NCI-H2227 (cell line): Measurements from ENCODE around the gene NEUROG2.

Source experiments
- DNase-seq: peaks from one replicate; lab custom pipeline; 2025; ENCODE audit not compliant: unreplicated experiment; lab: John Stamatoyannopoulos, UW

Gene NEUROG2

GRCh38 chr4:112521123-112522023 is 5.4 kb upstream of the NEUROG2 start:
- DNase-seq = no peak

- no peak for DNase-seq
Observed at GRCh38 chr4:112520598-112521122, 4.7 kb upstream of the NEUROG2 start.

GRCh38 chr4:112519689-112520597 is 4.0 kb upstream of the NEUROG2 start:
- DNase-seq = no peak

DNA sequence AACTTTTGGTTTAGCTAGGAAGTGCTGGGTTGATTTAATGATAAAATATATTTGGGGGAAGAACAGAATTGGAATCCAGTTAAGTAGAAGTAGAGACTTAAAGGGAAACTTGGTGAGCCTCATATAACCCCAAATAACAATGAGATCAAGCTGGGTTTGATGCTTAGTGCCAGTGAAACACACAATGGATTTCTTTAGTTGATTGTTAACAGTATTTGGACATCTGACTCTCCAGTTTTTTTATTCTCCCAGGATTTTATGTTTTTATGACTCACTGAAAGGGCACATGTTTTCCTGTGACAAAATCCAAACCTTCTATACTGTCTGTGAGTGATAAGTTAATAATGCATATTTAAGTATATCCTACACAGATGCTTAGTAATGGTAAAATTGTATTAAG is 2.7 kb upstream of the NEUROG2 start:
- no peak for DNase-seq

DNA sequence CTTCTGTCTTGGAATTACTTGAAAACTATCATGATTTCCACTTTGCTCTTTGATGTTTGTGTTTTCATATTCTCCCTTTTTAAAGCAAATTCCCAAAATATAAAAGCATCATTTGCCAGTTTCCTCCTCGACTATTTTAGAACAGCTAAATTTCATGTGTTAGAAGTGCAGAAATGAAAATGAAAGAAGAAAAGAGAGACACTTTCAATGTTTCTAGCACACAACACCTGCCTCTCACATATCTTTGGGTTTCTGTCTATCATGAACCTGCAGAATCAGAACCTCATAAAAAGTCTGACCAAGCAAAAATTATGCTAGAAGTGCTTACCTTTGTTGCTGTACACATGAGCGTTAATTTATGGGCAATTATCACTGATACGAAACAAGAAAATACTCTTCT is 1.9 kb upstream of the NEUROG2 start:
- DNase-seq = no peak

DNA sequence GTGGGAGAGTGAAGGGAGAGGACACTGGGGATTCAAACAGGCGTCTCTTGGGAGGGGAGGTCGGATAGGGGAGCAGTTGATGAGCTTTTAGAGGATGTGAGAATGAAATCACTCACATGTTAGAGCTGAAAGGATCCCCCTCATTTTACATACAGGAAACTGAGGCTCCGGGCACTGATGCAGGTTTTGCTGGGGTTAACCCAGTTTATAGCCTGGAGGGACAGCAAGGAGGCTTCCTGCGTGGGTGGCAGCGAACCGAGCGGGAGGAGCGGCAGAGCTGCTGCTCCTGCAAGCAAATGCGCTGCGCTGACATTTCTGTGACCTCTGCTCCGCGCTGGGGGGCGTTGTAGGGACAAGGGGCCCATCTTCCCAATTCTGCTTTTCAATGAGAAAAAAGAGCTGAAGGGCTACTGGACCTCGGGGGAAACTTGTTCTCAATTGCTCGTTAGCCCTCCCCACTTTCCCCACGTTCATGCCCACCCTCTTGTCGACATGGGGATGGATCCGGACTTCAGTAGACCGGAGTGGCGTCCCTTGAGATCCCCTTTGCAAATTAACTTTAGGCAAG is 1.2 kb upstream of the NEUROG2 start:
- peak; percentile 15 for DNase-seq

DNA sequence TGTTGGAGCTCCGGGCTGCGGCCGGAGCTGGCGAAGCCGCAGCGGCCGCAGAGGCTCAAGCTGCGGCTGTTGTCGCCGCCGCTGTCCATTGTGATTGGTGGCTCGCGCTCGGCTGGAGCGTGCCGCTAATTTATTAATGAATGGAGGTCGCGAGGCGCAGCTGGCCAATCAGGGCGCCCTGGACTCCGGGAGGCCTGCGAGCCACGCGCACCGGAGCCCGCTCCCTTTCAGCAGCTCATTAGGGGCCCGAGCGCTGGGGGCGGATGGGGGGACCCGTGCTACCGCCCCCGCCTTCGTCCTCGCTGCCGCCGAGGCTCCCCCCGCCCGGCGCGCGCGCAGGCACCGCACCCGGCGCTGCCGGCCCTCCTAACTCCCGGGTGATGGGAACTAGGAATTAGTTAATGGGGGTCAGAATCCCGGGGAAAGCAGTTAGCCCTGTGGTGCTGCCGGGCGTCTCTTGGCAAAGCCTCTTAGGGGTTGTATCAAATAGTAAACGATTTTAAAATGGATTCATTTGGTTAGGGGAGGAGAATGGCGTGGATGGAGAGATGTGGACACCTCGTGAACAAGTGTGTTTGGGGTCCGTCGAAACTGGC is 589 bp upstream of the NEUROG2 start:
- DNase-seq = peak; percentile 83

DNA sequence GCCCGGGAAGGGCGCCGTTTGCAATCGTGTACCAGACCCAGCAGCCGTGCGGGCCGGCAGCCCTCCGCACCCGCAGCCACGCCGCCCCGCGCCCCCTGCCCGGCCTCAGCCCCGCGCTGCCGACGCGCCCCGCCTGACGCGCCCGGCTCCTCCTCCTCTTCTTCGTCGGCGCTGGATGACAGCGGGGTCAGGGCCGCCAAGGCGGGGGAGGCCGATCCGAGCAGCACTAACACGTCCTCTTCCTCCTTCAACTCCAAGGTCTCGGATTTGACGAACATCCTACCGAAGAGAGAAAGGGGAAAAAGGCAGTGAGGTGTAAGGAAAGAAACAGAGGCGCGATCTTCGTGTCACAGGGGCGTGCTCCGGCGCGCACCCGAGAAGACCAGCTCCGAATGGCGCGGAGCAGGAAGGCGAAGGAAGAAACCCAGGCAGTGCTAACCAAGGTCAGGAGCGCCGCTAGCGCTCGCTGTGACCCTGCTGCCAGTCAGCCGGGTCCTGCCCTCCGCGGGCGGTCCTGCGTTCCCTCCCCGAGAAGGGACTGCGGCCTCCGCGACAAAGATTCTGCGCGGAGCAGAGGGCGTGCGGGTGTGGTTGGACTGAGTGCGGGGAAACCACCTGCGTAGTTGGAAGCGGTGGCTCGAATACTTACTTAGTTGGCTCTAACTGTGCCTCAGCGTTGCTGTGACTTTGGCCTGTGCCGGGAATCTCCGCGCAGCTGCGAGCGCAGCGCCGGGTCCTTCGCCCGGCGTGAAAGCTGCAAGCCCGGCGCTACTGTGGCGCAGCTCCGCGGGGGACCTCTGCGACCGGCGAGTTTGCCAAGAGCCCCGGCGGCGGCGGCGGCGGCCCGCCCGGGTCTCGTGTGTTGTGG is 548 bp downstream of the NEUROG2 start:
- DNase-seq = peak; percentile 44

GRCh38 chr4:112514647-112515197 is 1.3 kb downstream of the NEUROG2 start:
- peak; percentile 40 for DNase-seq

- peak; percentile 11 for DNase-seq
Observed at GRCh38 chr4:112513971-112514646, 1.9 kb downstream of the NEUROG2 start.

DNA sequence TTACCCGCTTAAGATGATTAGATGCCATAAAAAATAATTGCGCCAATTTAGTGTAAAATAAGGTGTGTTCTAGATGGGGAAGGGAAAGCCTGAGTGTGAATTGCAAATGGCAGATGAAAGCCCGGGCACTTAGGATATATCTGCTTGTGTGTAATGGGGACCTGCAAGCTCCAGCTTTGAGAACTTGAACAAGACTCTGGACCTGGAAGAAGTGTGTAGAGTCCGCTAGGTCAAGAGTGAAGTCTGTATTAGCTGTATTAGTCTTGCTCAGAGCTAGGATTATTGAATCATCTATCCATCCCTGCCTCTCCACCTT is 4.2 kb downstream of the NEUROG2 start:
- DNase-seq = no peak

DNA sequence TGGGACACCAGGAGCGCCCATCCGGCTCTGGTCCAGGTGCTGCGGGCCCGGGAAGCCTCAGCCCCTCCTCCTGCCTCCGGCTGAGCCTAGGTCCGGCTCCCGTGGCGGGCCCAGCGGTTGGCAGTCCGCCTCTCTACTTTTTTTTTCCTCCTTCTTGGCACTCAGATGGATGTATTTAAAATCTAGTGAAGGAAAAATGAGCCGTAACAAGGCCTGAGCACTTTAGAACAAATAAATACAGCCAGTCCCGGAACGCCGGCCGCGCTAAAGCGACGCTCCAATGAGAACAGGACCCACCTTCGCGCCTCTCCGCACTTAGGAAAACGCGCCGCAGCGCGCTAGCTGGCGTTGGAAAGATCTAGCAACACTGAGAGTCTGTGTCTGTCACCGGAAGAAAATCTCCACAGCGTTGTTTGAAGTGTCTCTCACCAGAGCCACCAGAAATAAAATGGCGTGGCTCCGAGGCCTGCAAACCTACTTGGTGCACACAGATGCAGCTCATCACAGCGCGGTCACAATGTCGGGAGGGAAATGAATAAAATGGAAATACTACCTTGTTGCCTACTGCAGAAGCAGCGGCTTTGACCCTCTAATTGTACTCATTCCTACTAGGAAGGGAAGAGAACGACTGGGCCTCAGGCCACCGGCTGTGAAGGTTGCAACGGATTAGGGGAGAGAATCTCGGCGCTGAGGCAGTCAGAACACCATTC is 4.7 kb downstream of the NEUROG2 start:
- peak; percentile 15 for DNase-seq

DNA sequence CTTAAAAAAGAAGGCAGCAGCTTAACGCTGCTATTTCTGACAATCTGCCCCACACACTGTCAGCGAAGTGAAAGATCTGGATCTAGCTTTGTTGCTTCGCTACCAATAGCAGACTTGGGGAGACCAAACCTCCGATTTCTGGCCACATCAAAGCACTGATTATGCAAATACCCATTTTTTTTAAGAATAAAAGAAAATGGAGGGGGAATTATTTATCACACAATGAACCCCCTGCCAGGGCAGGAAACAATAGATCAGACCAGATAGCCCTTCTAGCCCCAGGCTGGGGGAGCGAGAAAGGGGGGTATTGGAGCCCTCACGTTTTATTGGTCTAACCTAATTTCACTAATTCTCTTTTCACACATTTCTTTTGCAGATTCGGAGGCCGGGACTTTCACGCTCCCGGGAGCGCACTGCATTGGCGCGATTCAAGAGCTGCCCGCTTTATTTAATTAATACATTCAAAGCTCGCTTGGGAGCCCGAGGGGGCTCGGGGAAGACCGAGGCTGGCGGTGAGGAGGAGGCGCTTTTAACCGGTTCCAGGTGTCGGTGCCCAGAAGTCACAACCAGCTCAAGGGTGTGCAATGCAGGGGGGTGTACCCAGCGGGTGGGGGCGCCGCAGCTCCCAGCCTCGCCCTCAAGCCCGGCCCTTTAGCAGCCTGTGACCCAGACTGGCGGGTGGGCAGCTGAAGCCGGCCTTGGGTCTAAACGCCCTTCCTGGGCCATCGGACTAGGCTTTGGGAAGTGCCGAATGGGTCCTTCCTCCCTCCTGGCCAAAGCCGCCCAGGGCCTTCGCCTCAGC is 5.5 kb downstream of the NEUROG2 start:
- DNase-seq = peak; percentile 2

- DNase-seq = peak; percentile 21
Observed at GRCh38 chr4:112509243-112510141, 6.5 kb downstream of the NEUROG2 start.

DNA sequence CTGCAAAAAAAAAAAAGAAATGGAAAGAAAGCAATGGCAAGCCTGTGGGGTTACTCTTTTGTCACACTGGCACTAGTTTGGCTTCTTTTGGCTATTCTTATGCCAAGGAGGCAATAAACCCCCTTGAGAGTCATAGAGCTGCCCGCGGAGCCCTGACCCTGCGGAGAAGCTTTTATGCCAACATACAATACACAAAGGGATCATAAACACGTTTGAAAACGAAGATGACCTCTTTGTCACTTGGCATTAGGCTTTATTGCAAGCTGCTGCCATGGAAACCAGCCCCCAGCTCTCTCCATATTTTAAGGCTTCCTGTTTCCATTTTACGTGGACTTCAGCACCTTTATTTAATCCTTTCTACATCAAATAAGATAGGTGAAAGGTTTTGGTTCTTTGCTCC is 7.6 kb downstream of the NEUROG2 start:
- peak; percentile 25 for DNase-seq

GRCh38 chr4:112504807-112505206 is 11.2 kb downstream of the NEUROG2 start:
- DNase-seq = no peak

- no peak for DNase-seq
Observed at GRCh38 chr4:112502871-112503270, 13.1 kb downstream of the NEUROG2 start.
